Aorta (tissue), 5 donors: ENCODE data around the gene MOB3B. TPM values are rescaled to one million over a fixed set of nuclear protein-coding genes. Genes with fewer than 3 reads are reported as not detected.

Experiments used
- ATAC-seq: fragments of 200-7000 bp; cut with Tn5 transposase; one replicate; pipeline ENCODE4 v1.9.1; 2022; ENCODE audit warnings: moderate library complexity; ENCODE audit not compliant: low FRiP score
- DNase-seq, 2 donors: peaks; one replicate each; pipeline ENCODE4 v3.0.0-alpha.2; 2020
- H3K27ac ChIP-seq, 2 donors: one replicate each; pipeline ENCODE4 v1.5.1; 2013; ENCODE audit warnings: low read length in 2 of 2, mild to moderate bottlenecking in 2 of 2, moderate library complexity in 2 of 2, control low read depth in 1 of 2, inconsistent platforms in 1 of 2, low read depth in 1 of 2
- H3K27me3 ChIP-seq, 2 donors: one replicate each; pipeline ENCODE4 v1.6.1; 2013; ENCODE audit warnings: control low read depth in 1 of 2, low read length in 1 of 2, mild to moderate bottlenecking in 1 of 2, moderate library complexity in 1 of 2; ENCODE audit not compliant: insufficient read depth in 2 of 2, control insufficient read depth in 1 of 2
- H3K36me3 ChIP-seq, 2 donors: one replicate each; pipeline ENCODE4 v1.6.1; 2013; ENCODE audit warnings: control low read depth in 1 of 2, low read length in 1 of 2, mild to moderate bottlenecking in 1 of 2; ENCODE audit not compliant: insufficient read depth in 2 of 2, control insufficient read depth in 1 of 2
- H3K4me1 ChIP-seq, 2 donors: one replicate each; pipeline ENCODE4 v1.6.1; 2013; ENCODE audit warnings: low read length in 2 of 2, control low read depth in 1 of 2, mild to moderate bottlenecking in 1 of 2, moderate library complexity in 1 of 2; ENCODE audit not compliant: insufficient read depth in 2 of 2, control insufficient read depth in 1 of 2
- H3K4me3 ChIP-seq, 2 donors: one replicate each; pipeline ENCODE4 v1.5.1; 2013; ENCODE audit warnings: low read length in 2 of 2, control low read depth in 1 of 2, mild to moderate bottlenecking in 1 of 2
- H3K9me3 ChIP-seq: one replicate; pipeline ENCODE4 v1.6.1; 2013; ENCODE audit warnings: mild to moderate bottlenecking, low read length; ENCODE audit not compliant: control insufficient read depth
- WGBS, 2 donors: extraction: QIAGEN DNeasy Blood & Tissue Kit; methylation state at CpG; one replicate each; pipeline ENCODE4 v1.1.7; 2013; 5-methylcytosine and 5-hydroxymethylcytosine counted together
- intact Hi-C, 2 donors: fragments of 100-400 bp; cut with DNase I; formaldehyde crosslinking; loops; one replicate each; pipeline versions ENCODE4 v1.14.2 to v1.15.0; 2022
- polyA plus RNA-seq, 2 donors: library from polyadenylated mRNA; stranded (reverse); fragments of 200-250 nt; gene quantifications; one replicate each; pipeline ENCODE4 v1.2.3, GENCODE V29; 2013
- total RNA-seq, 2 donors: library from RNA; stranded (reverse); fragmentation: NEBNext Ultra II Directional; extraction: Animal tissue kit (Norgen Biotek cat#: 25700); gene quantifications; one replicate each; pipeline ENCODE4 v1.2.1, GENCODE V29; 2021
- donor health status: healthy with polysubstance abuse.
- donor health status: Bipolar disorder and iron deficiency.
- donor health status: DM: no; HTN: no; CAD: no.
- donor health status: DM: no; HTN: no; CAD: no.
- donor health status: DM: yes; HTN: yes; CAD: no.

MOB3B gene
- total and polyA plus RNA-seq, 4 donors: 3.0 to 9.0 (median 5.8) TPM

- H3K4me1 ChIP-seq: no peaks in the 10 kb centered on the region
- no peak overlapping the region for H3K27ac ChIP-seq
- no peak for DNase-seq
- H3K9me3 ChIP-seq: no peaks in the 10 kb centered on the region
- intact Hi-C loops: no loop called here
- H3K36me3 ChIP-seq: no peaks in the 10 kb centered on the region
- ATAC-seq: no peak
- no peaks in the 10 kb centered on the region for H3K27me3 ChIP-seq
- H3K4me3 ChIP-seq: no peak overlapping the region
- WGBS, 2 donors: 94 to 96% methylated on average over 6 of the region's 6 CpGs
Measured at GRCh38 chr9:27483576-27483975, 46.0 kb downstream of the MOB3B start.

GRCh38 chr9:27482709-27483108 is 46.9 kb downstream of the MOB3B start:
- H3K27ac ChIP-seq: no peak overlapping the region
- no peaks in the 10 kb centered on the region for H3K4me1 ChIP-seq
- intact Hi-C loops: no loop called here
- no peak for ATAC-seq
- WGBS, 2 donors: 61 to 66% methylated on average over 2 of the region's 2 CpGs
- no peaks in the 10 kb centered on the region for H3K9me3 ChIP-seq
- H3K27me3 ChIP-seq: no peaks in the 10 kb centered on the region
- no peak overlapping the region for H3K4me3 ChIP-seq
- DNase-seq: no peak
- H3K36me3 ChIP-seq: no peaks in the 10 kb centered on the region

DNA sequence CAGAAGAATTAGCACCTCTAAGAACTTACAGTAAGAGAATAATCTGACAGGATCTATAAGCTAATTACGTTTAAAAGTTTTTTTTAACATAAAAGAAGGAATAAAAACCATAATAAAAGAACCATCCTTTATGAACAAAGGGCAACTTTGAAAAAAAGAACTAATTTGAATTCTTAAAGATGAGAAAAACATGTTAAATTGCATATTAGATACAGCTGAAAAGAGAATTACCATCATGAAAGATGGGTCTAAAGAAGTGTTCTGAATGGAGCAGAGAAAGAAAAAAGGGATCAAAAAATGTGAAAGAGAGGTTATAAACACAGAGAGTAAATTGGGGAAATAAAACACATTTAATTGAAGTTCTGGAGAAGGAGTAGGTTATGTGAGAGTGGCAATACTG is 51.3 kb downstream of the MOB3B start:
- H3K27me3 ChIP-seq: no peaks in the 10 kb centered on the region
- 95 to 97% methylated on average over 1 of the region's 1 CpG for WGBS, 2 donors
- DNase-seq (no peak), ATAC-seq (no peak)
- H3K4me3 ChIP-seq: no peak overlapping the region
- intact Hi-C loops: no loop called here
- no peaks in the 10 kb centered on the region for H3K9me3 ChIP-seq
- H3K36me3 ChIP-seq: no peaks in the 10 kb centered on the region
- no peak overlapping the region for H3K27ac ChIP-seq
- peaks cover 0 to 2% of the 10 kb centered on the region in 2 donors for H3K4me1 ChIP-seq

- H3K9me3 ChIP-seq: no peaks in the 10 kb centered on the region
- H3K36me3 ChIP-seq: no peaks in the 10 kb centered on the region
- no peak for DNase-seq
- WGBS, 2 donors: 95 to 98% methylated on average over 6 of the region's 6 CpGs
- no peak for ATAC-seq
- H3K27me3 ChIP-seq: no peaks in the 10 kb centered on the region
- intact Hi-C loops: no loop called here
- no peak overlapping the region for H3K27ac ChIP-seq
- H3K4me1 ChIP-seq: peaks cover 0 to 2% of the 10 kb centered on the region in 2 donors
- no peak overlapping the region for H3K4me3 ChIP-seq
Measured at GRCh38 chr9:27476870-27477515, 52.6 kb downstream of the MOB3B start.

DNA sequence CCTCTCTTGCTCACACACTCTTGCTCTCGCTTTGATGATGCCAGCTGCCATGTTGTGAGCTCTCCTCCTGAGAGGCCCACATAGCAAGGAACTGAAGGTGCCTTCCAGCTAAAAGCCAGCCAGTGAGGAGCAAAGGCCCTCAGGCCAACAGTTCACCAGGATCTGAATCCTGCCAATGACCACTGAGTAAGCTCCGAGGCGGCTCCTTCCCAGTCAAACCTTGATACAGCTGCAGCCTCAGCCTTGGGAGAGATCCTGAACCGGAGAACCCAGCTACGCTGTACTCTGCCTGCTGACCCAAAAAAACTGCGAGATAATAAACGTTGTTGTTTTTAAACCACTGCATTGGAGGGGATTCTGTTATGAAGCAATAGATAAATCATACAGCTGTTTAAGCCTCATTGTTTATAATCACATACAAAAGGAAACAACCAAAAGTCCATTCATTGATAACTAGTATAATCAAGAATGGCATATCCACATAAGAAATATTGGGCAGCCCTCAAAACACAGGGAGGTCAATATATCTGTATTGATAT is 54.5 kb downstream of the MOB3B start:
- Histone ChIP-seq H3K27ac (no peak overlapping the region), H3K36me3 (no peaks in the 10 kb centered on the region), H3K9me3 (no peaks in the 10 kb centered on the region), H3K27me3 (no peaks in the 10 kb centered on the region), H3K4me3 (no peak overlapping the region), H3K4me1 (peaks cover 0 to 2% of the 10 kb centered on the region in 2 donors)
- no peak for DNase-seq
- no peak for ATAC-seq
- intact Hi-C loops: no loop called here
- WGBS, 2 donors: 95 to 98% methylated on average over 7 of the region's 7 CpGs

DNA sequence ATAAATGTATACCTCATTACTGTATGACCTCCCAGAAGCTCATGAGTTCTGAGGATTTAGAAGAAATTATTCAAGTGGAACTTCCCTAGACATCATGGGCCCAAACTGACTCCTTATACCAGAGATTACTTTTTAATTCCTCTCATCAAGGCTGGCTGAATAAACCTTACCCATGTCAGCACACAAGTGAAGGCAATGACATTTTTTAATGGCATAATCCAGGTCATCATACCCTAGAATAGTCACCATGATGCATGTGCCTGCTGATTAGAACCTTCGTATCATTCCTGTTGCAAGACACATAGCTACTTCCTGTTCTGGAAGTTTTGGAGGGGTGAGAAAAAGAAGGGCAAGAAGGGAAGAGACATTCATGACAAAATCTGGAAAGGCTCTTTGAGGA is 55.3 kb downstream of the MOB3B start:
- Histone ChIP-seq H3K36me3 (no peaks in the 10 kb centered on the region), H3K4me3 (no peak overlapping the region), H3K4me1 (peaks cover under 1 to 2% of the 10 kb centered on the region in 2 donors), H3K9me3 (no peaks in the 10 kb centered on the region), H3K27me3 (no peaks in the 10 kb centered on the region), H3K27ac (no peak overlapping the region)
- no peak for ATAC-seq
- whole genome bisulfite sequencing, 2 donors: 93 to 94% methylated on average over 1 of the region's 1 CpG
- no peak for DNase-seq
- intact Hi-C loops: no loop called here

GRCh38 chr9:27473111-27473529 is 56.5 kb downstream of the MOB3B start:
- DNase-seq: peak; percentile 53 to 77
- whole genome bisulfite sequencing, 2 donors: 25 to 28% methylated on average over 7 of the region's 7 CpGs
- peak; percentile 65 for ATAC-seq
- H3K4me3 ChIP-seq: no peak overlapping the region
- intact Hi-C loops: no loop called here
- H3K4me1 ChIP-seq: peaks cover 2 to 3% of the 10 kb centered on the region in 2 donors
- H3K27me3 ChIP-seq: no peaks in the 10 kb centered on the region
- H3K9me3 ChIP-seq: no peaks in the 10 kb centered on the region
- H3K27ac ChIP-seq: no peak overlapping the region
- no peaks in the 10 kb centered on the region for H3K36me3 ChIP-seq

DNA sequence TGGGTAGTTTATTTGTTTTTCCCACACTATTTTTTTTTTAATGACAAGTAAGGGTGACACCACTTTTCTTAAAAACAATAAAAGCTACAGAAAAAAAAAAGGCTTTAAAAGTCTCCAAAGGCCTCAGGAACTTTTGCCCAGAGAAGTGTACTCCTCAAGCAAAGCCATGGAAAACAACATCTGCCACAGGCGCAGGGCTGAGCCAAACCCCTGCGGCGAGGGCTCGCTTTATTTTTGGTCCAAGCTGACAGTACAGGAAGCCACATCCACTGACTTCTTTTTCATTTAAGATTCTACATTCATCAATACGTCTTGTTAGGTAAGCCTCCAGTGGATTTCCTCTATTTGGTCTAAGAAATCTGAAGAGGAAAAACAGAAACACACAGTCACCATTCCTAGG is 57.4 kb downstream of the MOB3B start:
- H3K36me3 ChIP-seq: no peaks in the 10 kb centered on the region
- intact Hi-C loops: no loop called here
- DNase-seq: peak in 1 of 2 donors; percentile 56
- H3K4me3 ChIP-seq: no peak overlapping the region
- H3K27me3 ChIP-seq: no peaks in the 10 kb centered on the region
- H3K27ac ChIP-seq: no peak overlapping the region
- H3K9me3 ChIP-seq: no peaks in the 10 kb centered on the region
- 13 to 14% methylated on average over 5 of the region's 5 CpGs for WGBS, 2 donors
- H3K4me1 ChIP-seq: peaks cover 2 to 3% of the 10 kb centered on the region in 2 donors
- peak; percentile 54 for ATAC-seq

GRCh38 chr9:27471789-27472188 is 57.8 kb downstream of the MOB3B start:
- no peak for DNase-seq
- H3K4me1 ChIP-seq: peaks cover 2 to 3% of the 10 kb centered on the region in 2 donors
- intact Hi-C loops: no loop called here
- WGBS, 2 donors: 60 to 62% methylated on average over 3 of the region's 3 CpGs
- no peaks in the 10 kb centered on the region for H3K27me3 ChIP-seq
- H3K27ac ChIP-seq: no peak overlapping the region
- no peaks in the 10 kb centered on the region for H3K9me3 ChIP-seq
- no peaks in the 10 kb centered on the region for H3K36me3 ChIP-seq
- no peak overlapping the region for H3K4me3 ChIP-seq
- ATAC-seq: no peak
